Loucy (cell line): Measurements from ENCODE around the gene HAGH.
A peak's percentile ranks its signal among the peaks of the same experiment; 100 is the strongest.

ENCODE experiments used
- EZH2phosphoT487 ChIP-seq: fragments of 200-600 bp; IDR thresholded peaks from 2 replicates; pipeline ENCODE4 v1.6.1; 2018; ENCODE audit warnings: antibody characterized with exemption, mild to moderate bottlenecking, moderate library complexity, borderline replicate concordance
- TF ChIP-seq, protein P1 (sequence below): fragments of 200-600 bp; sonication (generic); conservative IDR thresholded peaks from 2 replicates; pipeline ENCODE4 v1.5.1; 2014; ENCODE audit warnings: mild to moderate bottlenecking, antibody characterized with exemption, low read length

DNA sequence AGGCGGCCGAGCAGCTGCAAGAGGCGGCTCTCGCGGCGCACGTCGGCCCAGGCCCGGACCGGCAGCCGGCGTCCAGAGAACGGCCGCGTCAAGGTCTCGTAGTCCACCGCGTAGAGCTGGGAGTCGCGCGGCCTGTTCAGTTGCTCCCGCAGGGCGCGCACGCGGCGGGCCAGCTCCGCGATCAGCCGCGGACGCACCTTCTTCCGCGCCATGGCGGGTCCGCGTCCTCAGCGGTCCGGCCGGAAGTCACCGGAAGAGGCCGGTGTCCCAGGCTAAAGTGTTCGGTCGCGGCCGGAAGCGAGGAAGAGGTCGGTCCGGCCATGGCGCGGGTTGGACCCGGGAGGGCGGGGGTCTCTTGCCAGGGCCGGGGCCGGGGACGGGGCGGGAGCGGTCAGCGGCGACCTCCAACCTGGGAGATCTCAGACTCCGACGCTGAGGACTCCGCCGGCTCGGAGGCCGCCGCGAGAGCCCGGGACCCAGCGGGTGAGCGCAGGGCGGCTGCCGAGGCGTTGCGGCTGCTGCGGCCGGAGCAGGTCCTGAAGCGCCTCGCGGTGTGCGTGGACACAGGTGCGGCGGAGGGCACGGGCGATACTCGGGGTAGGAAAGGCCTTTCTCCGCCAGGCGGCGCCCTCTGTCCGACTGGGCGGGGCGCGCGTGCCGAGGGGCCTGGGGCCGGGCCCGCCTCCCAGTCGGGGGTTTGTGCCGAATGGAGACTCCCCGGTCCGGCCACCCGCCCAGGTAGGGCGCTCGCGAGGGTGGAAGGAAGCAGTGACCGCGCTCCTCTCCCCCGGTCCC, 53.5 kb downstream of the HAGH start, which contains the start of gene MRPS34:
- TF ChIP-seq, protein P1, sequence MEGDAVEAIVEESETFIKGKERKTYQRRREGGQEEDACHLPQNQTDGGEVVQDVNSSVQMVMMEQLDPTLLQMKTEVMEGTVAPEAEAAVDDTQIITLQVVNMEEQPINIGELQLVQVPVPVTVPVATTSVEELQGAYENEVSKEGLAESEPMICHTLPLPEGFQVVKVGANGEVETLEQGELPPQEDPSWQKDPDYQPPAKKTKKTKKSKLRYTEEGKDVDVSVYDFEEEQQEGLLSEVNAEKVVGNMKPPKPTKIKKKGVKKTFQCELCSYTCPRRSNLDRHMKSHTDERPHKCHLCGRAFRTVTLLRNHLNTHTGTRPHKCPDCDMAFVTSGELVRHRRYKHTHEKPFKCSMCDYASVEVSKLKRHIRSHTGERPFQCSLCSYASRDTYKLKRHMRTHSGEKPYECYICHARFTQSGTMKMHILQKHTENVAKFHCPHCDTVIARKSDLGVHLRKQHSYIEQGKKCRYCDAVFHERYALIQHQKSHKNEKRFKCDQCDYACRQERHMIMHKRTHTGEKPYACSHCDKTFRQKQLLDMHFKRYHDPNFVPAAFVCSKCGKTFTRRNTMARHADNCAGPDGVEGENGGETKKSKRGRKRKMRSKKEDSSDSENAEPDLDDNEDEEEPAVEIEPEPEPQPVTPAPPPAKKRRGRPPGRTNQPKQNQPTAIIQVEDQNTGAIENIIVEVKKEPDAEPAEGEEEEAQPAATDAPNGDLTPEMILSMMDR, result peak; percentile 44
- no peak for TF ChIP-seq EZH2phosphoT487
